ENCODE measurements around the gene NABP1.

The NABP1 gene

DNA sequence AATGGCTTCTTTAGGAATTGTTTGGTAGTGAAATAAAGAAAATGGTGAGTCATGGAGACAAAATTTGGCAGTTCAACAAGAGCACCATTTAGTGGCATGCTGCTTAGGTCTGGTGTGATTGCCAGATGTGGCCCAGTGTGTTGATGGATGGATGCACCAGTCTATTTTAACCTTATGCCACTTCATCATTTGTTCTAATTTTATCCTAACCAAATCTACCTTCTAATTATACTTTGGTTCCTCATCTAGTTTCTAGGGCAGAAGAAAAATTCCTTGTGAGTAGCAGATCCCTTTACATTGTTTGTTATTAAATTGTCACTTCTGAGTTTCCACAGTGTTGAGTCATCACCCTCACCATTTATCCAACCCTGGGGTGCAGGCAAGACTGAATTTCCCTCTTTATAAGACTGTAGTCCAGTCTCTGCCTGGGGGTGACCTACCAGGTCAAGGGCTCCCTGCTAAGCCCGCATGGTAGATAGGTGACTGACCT, 32.5 kb downstream of the NABP1 start:
- peak; percentile 47 for DNase-seq (ENCODE audit: low spot score)

DNA sequence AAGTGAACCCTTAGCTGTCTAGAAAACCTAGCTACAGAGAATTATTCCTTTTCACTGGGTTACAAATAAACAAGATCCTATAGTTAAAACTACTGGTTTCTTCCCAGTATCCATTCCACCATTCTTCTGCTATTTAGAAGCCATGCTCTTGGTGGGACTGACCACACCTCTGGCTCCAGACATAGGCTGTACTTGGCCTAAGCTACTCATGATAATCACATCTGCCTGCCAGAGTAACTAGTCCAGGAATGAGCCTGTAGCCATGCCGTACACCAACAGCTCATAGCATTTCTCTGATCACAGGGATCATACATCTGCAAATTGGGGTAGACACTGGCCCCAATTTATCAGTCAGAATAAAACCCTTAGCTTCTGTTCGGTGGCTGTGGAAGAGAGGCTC, 33.7 kb downstream of the NABP1 start:
- no peak for DNase-seq (ENCODE audit: low spot score)

DNA sequence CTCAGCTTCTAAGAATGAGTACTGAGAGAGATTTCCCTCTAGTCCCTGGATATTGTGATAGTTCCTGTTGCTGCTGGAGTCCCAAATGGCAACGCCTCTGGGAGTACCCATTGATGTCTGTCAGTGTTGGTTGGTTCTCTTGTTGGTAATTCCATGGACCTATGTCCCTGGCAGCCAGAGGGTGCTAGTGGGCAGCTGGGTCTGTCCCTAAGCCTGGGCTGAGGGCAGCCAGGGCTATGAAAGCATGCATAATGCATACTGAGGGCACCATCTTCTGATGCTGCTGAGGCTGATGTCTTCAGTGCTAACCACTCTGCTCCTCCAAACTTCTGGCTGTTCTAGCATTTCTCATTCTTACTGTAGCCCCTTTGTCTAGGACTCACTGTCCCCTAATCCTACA, 35.9 kb downstream of the NABP1 start:
- DNase-seq (ENCODE audit: low spot score): no peak

DNA sequence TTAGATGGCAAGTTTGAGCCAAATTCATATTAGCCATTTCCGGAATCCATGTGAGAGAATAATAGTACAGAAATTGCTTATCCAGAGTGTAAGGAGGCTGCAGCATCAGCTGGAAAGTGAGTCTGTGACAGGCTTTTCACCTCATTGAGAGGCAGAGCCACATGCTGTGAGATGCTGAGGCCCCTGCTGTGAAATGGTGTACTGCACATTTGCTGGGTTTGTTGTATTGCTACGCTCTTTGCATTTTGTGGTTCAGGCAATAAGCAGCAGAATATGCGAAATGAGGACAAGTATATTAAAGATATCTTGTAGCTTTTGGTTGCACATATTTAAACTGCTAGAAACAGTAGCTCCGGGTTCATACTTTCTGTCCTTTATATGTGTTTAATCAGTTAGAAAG, 37.0 kb downstream of the NABP1 start:
- no peak for DNase-seq (ENCODE audit: low spot score)

DNA sequence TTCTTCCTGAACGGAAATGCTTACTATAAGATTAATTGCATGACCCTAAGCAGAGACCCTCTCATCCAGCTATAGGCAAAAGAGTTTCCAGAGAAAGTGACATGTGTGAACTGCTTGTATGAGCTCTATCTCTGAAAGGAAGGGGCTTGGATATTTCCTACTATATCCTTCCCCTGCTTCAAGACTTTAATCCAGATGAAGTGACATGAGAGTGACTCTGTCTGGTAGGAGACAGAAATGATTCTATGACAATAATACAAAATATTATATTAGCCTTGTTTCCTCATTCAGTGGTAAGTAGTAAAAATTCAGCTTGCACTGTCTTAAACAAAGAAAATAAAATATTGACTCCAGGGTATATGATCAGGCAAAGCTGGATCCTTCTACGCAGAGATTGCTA, 37.5 kb downstream of the NABP1 start:
- DNase-seq (ENCODE audit: low spot score): no peak

DNA sequence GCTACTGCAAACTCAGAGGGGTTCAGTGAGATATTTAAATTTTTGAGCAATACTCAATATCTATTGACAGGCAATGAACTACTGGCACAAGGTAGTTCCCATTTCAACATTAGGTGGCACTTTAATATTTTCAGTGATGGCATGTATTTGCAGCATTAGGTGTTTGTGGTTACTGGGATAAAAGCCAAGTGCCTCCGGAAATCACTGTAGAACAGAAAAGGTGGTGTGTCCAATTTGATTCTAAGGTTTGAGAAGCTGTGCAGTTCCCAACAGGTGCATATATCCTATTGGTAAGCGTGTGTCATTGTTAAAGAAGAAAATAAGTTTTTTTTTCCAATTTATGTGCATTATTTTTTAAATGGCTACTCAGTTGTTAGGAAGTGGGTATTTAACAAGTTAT, 41.3 kb downstream of the NABP1 start:
- no peak for DNase-seq (ENCODE audit: low spot score)

DNA sequence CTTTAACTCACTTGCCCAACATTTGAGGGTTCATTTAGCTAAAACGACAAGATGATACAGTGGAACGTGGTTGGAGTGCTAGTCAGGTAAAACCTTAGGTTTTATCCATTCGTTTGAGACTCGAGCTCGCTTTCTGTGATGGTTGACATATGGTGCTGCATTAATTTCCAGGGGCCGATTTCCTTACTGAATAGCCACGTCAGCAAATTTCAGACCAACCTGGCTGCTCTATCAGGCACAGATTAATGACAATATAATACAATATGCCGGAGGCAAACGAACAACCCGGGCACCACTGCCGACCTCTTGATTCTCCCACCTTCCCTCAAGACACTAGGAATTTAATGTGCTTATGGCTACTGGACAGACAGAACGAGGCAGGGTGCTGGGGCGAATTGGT, 42.0 kb downstream of the NABP1 start:
- no peak for DNase-seq (ENCODE audit: low spot score)

DNA sequence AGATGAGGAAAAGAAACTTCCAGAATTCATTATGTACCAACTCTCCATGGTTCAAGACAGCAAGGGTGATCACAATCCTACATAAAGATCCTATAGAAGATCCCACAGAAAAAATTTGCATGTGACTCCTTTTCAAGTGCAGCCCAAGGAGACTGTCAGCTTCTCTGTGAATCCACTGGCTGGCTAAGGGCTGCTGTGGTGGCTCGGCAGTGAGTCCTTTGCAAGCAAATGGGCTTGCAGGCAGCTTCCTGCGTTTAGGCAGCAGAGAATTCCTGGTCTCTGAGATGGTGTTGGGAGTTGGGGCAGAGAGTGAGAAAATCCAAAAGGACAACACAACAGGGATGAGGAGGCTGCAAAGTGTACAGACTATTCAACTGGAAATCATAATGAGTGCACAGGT, 43.4 kb downstream of the NABP1 start:
- DNase-seq (ENCODE audit: low spot score): no peak

DNA sequence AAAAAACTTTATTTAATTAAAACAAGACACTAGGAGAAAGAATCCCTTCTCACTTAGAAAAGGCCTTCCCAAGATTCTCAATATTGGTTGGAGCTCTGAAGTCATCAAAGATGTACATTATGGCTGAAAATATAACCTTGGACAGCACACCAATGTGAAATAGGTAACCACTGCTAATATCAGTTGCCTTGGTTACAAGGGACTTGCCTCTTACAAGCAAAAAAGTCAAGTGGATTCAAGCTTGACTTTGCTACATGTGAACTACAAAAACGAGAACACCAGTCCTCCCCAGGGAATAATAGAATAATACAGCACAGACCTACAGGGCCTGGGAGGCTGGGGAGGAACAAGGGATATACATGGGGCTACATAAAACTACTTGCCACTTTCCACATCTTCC, 46.1 kb downstream of the NABP1 start:
- no peak for DNase-seq (ENCODE audit: low spot score)

DNA sequence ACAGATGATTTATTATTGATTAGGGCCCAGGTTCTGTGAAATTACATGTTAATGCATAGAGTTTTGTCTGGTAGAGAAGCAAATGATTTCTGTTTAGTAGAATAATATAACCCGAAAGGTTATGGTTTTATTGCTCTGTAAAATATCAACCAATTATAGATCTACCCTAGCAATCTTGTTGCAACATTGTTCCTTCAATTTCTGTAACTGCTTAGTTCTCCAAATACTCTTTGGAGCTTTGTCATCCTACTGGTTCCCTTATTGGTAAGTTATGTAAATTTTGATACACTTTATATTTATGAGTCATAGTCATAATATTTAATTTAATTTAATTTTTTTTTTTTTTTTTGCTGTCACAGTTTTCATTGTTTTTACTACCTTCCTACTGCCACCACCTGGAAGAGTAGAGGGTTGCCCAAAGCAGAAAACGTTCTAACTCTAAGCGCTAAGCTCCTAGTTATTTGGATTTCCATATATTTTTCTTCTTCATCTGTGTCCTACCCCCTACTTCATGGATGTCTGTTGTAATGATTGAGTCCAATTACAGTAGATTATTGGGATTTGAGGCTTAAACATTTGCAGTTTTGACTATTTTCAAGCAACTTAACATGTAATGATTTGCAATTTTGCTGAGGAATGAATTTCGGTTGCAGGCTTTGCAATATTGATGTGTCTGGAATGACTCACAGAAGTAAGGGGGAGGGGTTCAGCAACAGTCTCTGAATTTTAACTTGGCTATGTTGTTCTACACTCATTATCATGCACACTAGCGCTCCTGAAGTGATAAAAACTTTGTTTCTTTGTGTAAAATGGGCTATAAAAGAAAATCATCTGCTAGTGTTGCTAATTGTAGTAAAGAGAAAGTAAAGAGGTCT, 51.1 kb downstream of the NABP1 start:
- peak; percentile 6 for DNase-seq (ENCODE audit: low spot score)

DNA sequence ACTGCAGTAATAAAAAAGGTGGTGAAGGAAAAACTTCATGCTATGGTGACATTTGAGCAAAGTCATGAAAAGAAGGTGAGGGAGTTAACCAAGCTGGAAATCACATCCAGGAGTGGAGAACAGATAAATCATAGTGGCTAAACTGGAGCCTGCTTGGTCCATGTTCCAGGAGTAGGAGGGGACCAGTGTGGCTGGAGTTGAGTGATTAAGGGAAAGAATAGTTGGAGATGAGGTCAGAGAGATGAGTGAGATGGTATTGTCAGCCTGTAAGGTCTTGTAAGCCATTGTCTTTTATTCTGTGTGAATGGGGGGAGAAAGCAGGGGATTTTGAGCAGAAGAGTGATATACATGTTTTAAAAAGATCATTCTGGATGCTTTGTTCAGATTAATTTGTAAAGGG, 52.3 kb downstream of the NABP1 start:
- DNase-seq (ENCODE audit: low spot score): no peak
